ENCODE measurements around the gene MYBPH. TPM values are rescaled to one million over a fixed set of nuclear protein-coding genes. Genes with fewer than 3 reads are reported as not detected.

The MYBPH gene
- total and polyA plus RNA-seq, 10 donors, result 0.09 to 2.7 (median 0.32) TPM; not detected in 3

DNA sequence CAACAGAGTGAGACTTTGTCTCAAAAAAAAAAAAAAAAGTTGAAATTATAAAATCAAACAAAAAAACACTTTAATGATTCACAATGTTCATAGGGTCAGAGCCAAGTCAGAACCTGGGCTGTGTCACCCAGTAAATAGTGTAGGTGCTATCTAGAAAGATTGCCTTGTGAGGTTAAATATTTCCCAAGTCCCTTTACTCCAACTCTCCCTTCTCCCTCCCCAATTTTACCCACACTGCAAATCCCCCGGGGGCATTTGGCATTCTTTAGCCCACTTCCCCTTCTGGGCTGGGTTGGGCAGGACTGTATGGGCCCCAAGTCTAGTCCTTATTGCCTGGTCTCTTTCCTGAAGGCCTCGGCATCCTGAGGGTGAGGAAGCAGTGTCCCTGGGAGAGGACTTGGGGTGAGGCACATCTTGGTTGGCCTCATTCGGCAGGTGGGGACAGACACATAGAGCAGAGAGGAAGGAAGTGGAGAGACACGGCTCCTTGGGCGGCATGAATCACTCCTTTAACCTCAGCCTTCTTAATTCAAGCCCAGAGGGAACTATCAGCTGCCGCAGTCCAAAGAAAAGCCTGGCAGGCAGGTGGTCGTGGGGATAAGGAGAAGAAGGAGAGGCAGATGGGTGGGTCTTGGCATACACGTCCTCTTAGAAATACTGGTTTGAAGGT, 39.9 kb downstream of the MYBPH start:
- Histone ChIP-seq H3K4me3 (no peak overlapping the region), H3K4me1 (peaks cover 0 to 18% (median 9%) of the 10 kb centered on the region in 6 donors), H3K27ac (no peak overlapping the region), H3K36me3 (no peaks in the 10 kb centered on the region), H3K27me3 (replicated peaks in 1 of 7) (peaks cover 0 to 73% (median 4%) of the 10 kb centered on the region in 7 donors), H3K9me3 (no peaks in the 10 kb centered on the region)
- intact Hi-C loops (cut with DNase I; ENCODE audit: low total_unique reads), result no loop called here
- WGBS, 5 donors, result 14 to 25% (median 18%) methylated on average over 8 of the region's 8 CpGs
- DNase-seq, result no peak
- no peak for TF ChIP-seq POLR2AphosphoS5 (IDR thresholded peaks at IDR 0.05)
- TF ChIP-seq, protein P1, sequence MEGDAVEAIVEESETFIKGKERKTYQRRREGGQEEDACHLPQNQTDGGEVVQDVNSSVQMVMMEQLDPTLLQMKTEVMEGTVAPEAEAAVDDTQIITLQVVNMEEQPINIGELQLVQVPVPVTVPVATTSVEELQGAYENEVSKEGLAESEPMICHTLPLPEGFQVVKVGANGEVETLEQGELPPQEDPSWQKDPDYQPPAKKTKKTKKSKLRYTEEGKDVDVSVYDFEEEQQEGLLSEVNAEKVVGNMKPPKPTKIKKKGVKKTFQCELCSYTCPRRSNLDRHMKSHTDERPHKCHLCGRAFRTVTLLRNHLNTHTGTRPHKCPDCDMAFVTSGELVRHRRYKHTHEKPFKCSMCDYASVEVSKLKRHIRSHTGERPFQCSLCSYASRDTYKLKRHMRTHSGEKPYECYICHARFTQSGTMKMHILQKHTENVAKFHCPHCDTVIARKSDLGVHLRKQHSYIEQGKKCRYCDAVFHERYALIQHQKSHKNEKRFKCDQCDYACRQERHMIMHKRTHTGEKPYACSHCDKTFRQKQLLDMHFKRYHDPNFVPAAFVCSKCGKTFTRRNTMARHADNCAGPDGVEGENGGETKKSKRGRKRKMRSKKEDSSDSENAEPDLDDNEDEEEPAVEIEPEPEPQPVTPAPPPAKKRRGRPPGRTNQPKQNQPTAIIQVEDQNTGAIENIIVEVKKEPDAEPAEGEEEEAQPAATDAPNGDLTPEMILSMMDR (IDR thresholded peaks at IDR 0.05 in 8 of 11, conservative IDR thresholded peaks at IDR 0.05 in 3 of 11), result no peak

DNA sequence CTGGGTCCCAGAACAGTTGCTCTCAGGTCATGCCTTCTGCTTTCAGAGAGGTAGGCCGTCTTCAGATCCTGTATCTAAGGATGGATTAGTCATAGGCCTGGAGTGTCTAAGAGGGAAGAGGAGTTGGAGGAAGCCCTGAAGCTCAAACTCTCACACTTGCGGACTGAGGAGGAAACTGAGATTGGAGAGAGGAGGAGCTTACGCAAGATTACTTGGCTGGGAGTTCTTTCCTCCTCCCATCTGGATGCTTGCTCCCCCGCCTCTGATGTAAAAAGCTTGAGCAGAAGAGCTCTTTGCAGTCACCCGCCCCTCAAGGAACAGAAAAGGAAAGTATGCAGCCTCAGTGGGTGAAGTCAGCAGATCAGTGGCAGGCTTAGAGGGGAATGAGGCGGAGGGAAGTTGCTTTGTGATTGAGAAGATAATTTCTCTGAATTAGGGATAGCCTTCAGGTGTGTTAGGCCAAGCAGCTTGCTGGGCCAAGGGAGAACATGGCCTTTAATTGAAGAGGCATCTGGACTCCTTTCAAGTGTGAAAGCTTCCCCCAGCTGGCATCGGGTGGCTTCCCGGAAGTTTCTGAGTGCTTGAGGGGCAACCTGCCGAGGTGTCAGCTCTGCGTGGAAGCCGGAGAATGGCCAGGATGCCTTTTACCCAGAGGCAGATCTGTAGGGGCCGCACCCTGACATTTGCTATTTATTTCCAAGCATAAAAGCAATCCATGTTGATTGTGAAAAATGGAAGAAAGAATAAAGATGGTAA, 41.5 kb downstream of the MYBPH start:
- Histone ChIP-seq H3K4me3 (no peak overlapping the region), H3K4me1 (peaks cover 3 to 34% (median 16%) of the 10 kb centered on the region in 6 donors), H3K9me3 (no peaks in the 10 kb centered on the region), H3K27ac (peak overlapping the region in 7 of 8 donors; percentile 29 to 67 (median 62)), H3K27me3 (replicated peaks in 1 of 7) (peaks cover 0 to 75% (median 4%) of the 10 kb centered on the region in 7 donors), H3K36me3 (no peaks in the 10 kb centered on the region)
- intact Hi-C loops (cut with DNase I; ENCODE audit: low total_unique reads), result no loop called here
- TF ChIP-seq POLR2A (IDR thresholded peaks at IDR 0.05) (no peak), POLR2AphosphoS5 (IDR thresholded peaks at IDR 0.05) (peak in 1 of 3 donors; percentile 38)
- DNase-seq, result no peak
- 60 to 68% (median 62%) methylated on average over 12 of the region's 12 CpGs for WGBS, 5 donors

DNA sequence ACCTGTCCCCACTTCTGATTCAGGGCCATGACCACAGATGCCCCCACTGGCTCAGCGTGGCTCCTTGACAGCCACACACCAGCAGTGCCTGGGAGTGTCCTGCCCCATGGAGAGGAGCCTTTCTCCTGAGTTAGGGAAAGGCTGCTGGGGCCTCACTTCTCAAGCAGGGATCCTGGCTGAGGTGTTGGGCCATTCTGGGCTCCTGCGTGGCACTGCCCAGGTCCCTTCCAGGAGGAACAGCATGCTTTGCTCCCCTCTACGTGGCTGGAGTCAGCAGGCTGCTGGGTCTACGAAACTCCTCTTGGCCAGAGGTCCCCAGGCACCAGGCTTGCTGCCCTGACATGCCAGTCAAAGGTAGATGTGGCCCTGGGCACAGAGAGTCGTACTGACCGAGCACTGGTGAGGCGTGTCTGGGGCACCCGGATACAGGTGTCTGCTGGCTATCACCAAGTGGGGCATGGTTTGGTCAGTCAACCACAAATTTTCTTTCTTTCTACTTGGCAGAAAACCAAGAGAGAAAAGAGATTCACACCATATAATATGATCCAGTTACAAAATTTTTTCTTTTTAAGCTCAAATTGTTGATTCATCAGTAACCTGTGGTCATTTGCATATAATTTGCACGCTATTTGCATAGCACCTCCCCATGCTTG, 44.0 kb downstream of the MYBPH start:
- no peak for DNase-seq
- H3K27me3 ChIP-seq (replicated peaks in 1 of 7), result peaks cover 0 to 79% (median 17%) of the 10 kb centered on the region in 7 donors
- H3K4me3 ChIP-seq, result no peak overlapping the region
- H3K27ac ChIP-seq, result peak overlapping the region in 1 of 8 donors; percentile 18
- WGBS, 5 donors, result 78 to 88% (median 84%) methylated on average over 8 to 9 of the region's 9 CpGs
- H3K4me1 ChIP-seq, result peaks cover 13 to 59% (median 38%) of the 10 kb centered on the region in 6 donors
- no peaks in the 10 kb centered on the region for H3K36me3 ChIP-seq
- intact Hi-C loops (cut with DNase I; ENCODE audit: low total_unique reads), result no loop called here
- H3K9me3 ChIP-seq, result no peaks in the 10 kb centered on the region
- TF ChIP-seq POLR2AphosphoS5 (IDR thresholded peaks at IDR 0.05) (no peak), POLR2A (IDR thresholded peaks at IDR 0.05) (no peak)
- TF ChIP-seq, protein P1 (IDR thresholded peaks at IDR 0.05 in 8 of 11, conservative IDR thresholded peaks at IDR 0.05 in 3 of 11), result no peak

DNA sequence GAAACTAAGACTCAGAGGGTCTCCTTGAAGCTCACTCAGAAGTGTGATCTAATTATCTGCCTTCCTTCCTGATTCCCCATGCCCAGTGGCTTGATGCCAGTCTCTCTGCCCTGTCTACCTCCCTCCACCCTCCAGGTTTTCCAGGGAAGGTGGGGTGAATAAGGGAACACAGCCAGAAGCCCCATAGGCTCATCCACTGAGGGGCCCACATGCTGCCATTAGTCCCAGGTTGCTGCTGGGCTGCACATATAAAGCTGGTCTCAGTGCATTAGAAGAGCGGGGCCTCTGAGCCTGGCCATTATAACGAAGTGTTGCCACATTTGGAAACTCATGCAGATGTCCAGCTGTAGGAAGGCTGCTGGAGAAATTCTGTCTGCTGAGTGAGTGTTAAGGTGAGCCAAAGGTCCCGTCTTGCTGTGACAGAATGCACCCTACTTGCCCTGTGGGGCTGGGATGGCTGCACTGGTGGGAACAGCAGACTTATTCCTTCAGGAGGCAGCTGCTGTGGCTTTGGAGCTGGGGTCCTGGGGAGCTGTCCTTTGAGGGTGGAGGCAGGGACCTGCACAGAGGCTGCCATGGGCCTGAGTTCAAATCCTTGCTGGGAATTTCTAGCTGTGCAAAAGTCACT, 45.2 kb downstream of the MYBPH start:
- H3K9me3 ChIP-seq, result no peaks in the 10 kb centered on the region
- no peak for DNase-seq
- peaks cover 10 to 59% (median 42%) of the 10 kb centered on the region in 6 donors for H3K4me1 ChIP-seq
- intact Hi-C loops (cut with DNase I; ENCODE audit: low total_unique reads), result no loop called here
- 58 to 90% (median 76%) methylated on average over 3 of the region's 3 CpGs for WGBS, 5 donors
- no peak for TF ChIP-seq POLR2A (IDR thresholded peaks at IDR 0.05)
- no peak for TF ChIP-seq POLR2AphosphoS5 (IDR thresholded peaks at IDR 0.05)
- TF ChIP-seq, protein P1 (IDR thresholded peaks at IDR 0.05 in 8 of 11, conservative IDR thresholded peaks at IDR 0.05 in 3 of 11), result no peak
- H3K4me3 ChIP-seq, result no peak overlapping the region
- H3K36me3 ChIP-seq, result no peaks in the 10 kb centered on the region
- H3K27ac ChIP-seq, result peak overlapping the region in 1 of 8 donors; percentile 9
- peaks cover 0 to 83% (median 23%) of the 10 kb centered on the region in 7 donors for H3K27me3 ChIP-seq (replicated peaks in 1 of 7)
